Adipose tissue (tissue), 3 donors: ENCODE measurements around the gene ADARB2. TPM values are rescaled to one million over a fixed set of nuclear protein-coding genes. Genes with fewer than 3 reads are reported as not detected.

Experiments used
- H3K27ac ChIP-seq: one replicate; pipeline ENCODE4 v1.5.1; 2013; ENCODE audit warnings: low read depth, low read length
- WGBS, 3 donors: extraction: QIAGEN DNeasy Blood & Tissue Kit; methylation state at CpG; one replicate each; pipeline ENCODE4 v1.1.7; 2013; 5-methylcytosine and 5-hydroxymethylcytosine counted together
- polyA plus RNA-seq, 3 donors: library from polyadenylated mRNA; stranded (reverse); fragments of 200-250 nt; gene quantifications; one replicate each; pipeline ENCODE4 v1.2.3, GENCODE V29; 2013
- donor health status: healthy with polysubstance abuse.
- donor health status: Bipolar disorder and iron deficiency.
- donor health status: healthy.

ADARB2 gene
- polyA plus RNA-seq, 3 donors: 0.31 to 1.9 (median 0.56) TPM

DNA sequence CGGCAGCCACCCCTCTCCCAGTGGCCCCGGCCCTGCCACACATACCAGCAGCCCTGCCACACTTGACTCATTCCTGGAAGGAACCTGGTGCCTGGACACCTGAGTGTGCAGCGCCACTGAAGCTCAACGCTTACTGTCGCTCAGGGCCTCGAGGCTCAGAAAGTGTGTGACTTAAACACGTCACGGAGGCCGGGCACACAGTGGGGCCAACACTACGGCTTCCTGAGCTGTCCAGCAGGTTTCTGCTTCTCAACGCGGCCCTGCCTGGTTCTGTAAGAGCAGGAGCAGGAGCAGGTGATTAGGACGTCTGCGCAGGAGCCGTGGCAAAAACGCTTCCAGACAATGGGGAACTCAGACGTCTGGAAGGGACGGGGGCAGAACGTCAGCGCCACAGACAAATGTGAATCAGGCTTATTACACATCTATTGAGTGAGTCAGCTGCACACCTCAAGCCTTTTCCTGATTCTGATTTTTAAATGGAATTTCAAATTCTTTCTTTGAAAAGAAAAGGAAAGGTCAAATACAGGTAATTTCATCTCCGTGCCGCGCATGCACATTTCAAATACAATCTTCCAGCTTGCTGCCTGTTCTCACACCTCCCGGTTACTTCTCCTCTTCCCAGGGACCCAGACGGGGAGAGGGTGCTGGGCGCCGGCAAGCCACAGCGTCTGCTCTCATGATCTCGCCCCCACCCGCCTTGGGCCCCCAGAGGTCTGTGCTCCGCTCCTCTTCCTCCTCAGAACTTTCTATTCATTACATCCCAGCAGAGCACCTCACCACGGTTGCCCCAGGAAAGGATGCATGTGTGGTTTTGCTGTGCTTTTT lies 66.6 kb downstream of the ADARB2 start:
- H3K27ac ChIP-seq: no peak overlapping the region
- 65 to 77% (median 74%) methylated on average over 32 of the region's 32 CpGs for WGBS, 3 donors

DNA sequence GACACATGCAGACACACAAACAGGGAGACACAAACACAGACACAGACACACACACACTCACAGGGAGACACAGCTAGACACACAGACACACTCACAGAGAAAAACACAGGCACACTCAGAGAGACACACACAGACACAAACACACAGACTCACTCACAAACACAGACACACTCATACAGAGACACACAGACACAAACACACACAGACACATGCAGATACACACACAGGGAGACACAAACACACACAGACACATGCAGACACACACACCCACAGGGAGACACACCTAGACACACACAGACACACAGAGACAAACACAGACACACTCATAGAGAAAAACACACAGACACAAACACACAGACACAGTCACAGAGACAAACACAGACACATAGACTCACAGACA lies 67.9 kb downstream of the ADARB2 start:
- H3K27ac ChIP-seq: no peak overlapping the region

DNA sequence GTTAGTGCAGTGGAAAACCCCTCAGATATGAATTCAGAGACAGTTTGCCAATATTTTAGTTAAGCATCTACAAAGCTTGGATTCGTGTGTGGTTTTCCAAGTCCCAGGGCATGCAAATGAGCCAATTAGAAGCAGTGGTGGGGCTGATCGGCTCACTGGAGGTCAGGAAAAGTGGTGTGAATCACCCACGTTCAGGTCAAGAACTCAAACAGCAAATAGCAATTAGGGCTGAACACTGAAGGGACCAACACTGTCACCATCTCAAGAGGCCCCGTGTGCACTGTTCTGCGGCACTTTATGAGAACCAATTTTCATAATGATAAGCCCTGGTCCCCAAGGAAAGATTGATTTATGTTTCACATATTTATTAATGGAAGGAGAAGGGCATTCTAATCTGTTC lies 68.9 kb downstream of the ADARB2 start:
- no peak overlapping the region for H3K27ac ChIP-seq
- 51 to 62% (median 56%) methylated on average over 5 of the region's 5 CpGs for WGBS, 3 donors

DNA sequence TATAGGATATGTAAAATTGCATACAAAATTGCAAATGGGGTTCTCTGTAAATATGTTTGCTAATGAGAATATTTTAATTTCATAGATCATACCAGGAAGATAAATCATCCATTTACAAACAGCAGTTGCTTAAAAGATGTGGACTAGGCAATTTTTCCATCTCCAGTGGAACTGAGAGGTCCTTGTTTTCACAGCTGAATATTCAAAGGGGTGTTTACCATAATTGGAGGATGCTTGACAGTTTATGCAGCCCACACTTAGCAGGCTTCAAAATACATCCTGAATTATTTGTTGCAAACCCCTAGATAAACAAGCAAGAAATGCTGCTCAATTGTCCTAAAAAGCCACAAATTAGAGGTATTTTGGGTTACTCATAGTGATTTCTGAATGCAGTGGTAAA lies 69.9 kb downstream of the ADARB2 start:
- H3K27ac ChIP-seq: no peak overlapping the region

DNA sequence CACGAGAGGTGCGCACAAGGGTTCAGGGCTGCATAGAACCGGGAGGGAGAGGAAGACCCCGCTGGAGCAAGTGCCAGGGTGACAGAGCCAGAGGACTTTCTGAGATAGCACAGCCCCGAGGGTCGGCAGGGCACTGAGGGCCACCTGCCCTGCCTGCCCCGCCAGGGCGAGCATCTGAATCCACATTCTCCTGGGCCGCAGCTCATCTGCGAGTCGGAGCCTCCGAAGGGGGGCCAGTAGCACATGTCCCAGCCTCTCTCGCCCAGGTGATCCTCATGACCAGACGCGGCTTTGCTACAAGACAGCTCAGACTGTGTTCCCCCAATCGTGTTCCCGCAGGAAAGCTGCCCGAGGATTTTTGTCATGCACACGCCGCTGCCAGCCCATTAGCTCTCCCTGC lies 71.2 kb downstream of the ADARB2 start:
- no peak overlapping the region for H3K27ac ChIP-seq
- 82 to 96% (median 88%) methylated on average over 20 of the region's 20 CpGs for WGBS, 3 donors

DNA sequence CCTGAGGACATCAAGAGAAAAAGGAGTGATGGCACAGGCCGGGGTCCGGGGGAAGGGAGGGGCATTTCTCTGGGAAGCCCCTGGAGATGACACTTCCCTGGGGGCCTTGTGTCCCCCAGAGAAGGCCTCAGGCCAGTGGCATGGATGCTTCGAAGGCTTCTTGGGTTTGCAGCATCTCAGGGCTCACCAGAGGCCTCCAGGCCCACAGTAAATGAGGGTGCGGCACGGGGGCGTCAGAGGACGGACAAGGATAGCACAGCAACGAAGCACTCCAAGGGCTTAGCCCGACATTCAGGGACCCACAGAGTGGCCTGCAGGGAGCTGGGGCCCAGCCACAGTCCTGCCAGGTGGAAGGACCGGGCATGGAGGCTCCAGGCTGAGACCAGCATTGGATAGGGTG lies 71.6 kb downstream of the ADARB2 start:
- WGBS, 3 donors: 90 to 93% (median 91%) methylated on average over 10 of the region's 10 CpGs
- H3K27ac ChIP-seq: no peak overlapping the region

DNA sequence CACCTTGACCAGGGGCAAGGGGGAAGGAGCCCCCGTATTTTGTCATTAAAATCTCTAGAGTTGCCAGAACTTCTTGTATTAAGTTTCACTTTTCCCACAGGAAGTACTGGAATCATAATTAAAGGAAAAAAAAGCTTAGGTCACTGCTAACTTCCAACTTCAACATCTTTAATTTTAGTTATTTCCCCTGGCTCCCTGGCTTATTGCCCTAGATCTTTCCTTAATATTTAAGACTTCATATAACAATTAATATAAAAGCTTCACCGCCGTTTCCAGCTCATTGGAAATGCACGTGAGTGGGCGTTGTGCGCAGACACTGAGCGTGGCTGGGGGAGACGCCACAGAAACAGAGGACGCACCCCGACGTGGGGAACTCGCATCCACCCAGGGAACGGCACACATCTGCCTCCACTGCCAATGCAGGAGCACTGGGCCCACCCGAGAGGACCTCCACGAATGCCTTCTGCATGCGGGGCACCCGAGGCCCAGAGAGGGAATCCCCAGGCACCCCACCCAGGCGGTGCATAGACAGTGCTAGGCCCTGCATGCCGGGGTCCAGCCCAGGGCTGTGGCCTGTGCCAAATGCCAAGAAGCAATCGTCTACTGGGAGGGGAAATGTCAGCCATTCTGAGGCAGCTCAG lies 72.2 kb downstream of the ADARB2 start:
- 79 to 82% (median 82%) methylated on average over 20 of the region's 20 CpGs for WGBS, 3 donors
- no peak overlapping the region for H3K27ac ChIP-seq

DNA sequence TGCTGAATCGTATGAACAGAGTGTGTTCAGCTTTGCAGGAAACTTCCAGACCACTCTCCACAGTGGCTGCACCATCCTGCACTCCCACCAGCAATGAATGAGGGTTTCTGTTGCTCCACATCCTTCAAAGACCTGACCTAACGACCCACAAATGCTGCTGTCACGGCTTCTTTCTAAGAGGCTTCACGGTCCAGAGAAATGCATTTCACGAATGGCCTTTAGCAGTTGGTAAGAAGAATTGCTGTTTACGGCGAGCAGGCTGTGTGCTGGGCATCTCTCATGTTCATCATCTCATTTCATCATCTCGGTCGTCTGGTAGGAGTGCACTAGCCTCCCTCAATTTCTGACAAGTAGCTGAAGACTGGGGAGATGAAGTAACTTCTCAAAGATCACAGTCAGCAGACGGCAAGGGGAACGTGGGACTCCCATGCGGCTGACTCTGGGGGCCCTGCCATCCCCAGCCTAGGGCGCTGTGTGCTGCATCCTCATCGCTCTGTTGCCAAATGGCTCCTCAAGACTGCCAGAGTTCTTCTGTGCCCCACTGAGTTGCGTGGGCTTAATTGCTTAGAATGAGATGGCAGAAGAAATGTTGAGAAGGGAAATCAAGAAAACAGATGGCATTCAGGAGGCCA lies 72.9 kb downstream of the ADARB2 start:
- no peak overlapping the region for H3K27ac ChIP-seq
- 61 to 68% (median 68%) methylated on average over 15 of the region's 15 CpGs for WGBS, 3 donors

DNA sequence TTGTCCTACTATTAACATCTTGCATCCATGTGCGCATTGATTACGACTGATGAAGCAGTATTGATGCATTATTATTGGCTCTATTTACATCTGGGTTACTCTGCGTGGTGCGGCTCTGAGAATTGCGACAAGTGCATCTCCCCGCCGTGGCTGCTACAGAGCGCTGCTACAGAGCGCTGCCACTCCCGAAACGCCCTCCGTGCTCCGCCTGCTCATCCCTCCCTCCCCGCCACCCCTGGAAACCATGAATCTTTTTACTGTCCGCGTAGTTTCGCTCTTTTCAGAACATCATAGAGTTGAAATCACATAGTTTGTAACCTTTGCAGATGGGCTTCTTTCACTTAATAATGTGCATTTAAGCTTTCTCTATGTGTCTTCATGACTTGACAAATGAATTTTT lies 74.1 kb downstream of the ADARB2 start:
- WGBS, 3 donors: 90 to 97% (median 92%) methylated on average over 17 of the region's 17 CpGs
- H3K27ac ChIP-seq: no peak overlapping the region

DNA sequence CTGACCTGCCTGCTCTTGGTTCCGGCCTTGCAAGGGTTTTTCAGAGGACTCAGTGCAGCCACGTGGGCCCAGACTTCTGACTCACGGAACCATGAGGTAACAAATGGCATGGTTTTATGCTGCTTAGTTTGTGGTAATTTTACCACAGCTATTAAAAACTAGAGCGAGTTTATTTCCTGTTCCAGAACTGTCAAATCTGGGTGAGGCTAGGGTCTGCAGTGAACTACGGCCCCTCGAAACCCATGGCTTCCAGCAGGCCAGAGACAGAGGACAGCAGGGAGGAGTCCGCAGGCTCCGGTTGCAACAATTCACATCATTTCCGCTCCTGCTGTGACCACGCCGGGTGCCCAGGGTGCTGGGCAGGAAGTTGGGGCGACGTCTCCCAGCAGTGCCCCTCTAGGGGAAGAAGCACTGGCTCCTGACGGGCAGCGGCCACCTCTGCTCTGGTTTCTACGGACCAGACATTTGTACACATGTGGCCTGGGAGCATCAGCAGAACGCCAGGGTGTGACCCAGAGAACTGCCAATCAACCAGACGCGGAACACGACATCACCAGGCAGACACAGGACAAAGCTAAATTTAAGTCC lies 74.8 kb downstream of the ADARB2 start:
- WGBS, 3 donors: 78 to 87% (median 82%) methylated on average over 20 of the region's 20 CpGs
- H3K27ac ChIP-seq: no peak overlapping the region

DNA sequence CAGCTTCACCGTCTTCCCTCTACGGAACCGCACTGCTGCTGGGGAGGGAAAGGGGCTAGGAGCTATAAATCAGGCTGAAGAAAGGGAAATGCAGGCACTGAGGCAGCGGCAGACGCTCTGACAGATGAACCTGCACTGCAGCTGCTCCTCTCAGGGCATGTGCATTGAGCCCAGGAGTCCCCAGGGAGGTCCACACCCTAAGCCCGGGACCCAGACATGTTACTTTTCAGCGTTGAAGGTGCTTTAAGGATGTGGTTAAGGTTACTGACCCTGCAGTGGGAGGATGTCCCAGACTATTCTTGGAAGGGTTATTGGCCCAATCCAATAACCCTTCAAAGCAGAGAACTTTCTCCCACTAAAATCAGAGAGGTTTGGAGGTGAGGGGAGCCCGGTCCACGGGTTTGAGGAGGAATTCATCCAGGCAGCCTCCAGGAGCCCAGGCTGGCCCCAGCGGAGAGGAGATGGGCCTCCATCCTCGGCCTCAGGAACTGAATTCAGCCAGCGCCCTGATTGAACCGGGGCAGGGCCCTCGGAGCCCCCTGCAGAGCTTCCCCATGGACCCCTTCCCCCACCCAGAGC lies 75.4 kb downstream of the ADARB2 start:
- WGBS, 3 donors: 63 to 67% (median 66%) methylated on average over 14 of the region's 14 CpGs
- H3K27ac ChIP-seq: no peak overlapping the region

DNA sequence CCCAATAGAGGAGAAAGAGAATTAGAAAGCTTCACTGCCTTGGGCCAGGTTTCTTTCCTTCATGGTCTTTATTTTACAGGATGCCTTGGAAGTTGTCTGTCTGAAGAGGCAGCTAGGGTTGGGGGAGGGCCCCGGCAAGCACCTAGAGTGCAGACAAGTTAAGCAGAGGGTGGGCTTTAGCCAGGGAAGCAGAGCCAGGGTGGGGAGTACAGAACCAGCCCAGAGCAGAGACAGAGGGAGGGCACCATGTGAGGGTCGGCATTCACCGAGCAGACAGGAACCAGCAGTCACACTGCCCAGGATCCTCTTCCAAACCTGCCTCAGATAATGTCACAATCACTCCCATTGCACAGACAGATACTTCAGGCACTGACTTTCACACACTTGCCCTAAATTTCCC lies 75.9 kb downstream of the ADARB2 start:
- WGBS, 3 donors: 90 to 95% (median 92%) methylated on average over 3 of the region's 3 CpGs
- H3K27ac ChIP-seq: no peak overlapping the region

DNA sequence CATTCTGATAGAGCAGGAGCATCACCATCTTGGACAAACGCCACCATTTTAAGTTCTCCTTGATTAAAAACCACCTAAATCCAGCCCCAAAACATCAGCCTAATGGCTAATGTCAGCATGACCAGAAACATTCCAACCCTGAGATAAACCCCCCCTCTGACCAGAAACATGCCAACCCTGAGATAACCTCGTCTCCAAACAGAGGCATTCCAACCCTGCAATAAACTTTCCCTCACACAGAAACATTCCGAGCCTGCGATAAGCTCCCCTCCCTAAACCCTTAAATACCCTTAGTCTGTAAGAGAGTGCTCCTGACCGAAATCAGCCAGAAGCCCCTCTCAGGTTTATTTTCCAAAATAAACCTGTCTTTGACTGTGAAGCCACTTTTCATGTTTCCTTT lies 76.5 kb downstream of the ADARB2 start:
- WGBS, 3 donors: 29 to 54% (median 49%) methylated on average over 5 of the region's 5 CpGs
- no peak overlapping the region for H3K27ac ChIP-seq

DNA sequence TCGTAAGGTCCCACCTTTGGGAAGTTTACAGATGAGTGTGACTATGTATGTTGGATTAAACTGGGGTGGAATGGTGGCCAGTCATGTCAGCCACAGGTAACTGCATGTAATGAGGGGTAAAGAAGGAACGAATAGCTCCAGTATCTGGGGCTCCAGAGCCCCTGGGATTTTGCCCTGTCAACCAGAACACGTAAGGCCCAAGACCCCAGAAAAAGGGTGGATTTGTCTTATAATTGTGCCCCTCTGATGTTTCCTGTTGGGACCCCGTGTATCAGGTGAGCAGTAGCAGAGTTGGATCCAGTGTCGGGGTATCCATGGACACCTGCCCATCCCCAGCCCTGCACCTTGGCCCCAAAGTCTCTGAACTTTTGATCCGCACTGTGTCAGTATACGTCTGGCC lies 76.9 kb downstream of the ADARB2 start:
- H3K27ac ChIP-seq: no peak overlapping the region
- WGBS, 3 donors: 81 to 84% (median 84%) methylated on average over 7 of the region's 7 CpGs

DNA sequence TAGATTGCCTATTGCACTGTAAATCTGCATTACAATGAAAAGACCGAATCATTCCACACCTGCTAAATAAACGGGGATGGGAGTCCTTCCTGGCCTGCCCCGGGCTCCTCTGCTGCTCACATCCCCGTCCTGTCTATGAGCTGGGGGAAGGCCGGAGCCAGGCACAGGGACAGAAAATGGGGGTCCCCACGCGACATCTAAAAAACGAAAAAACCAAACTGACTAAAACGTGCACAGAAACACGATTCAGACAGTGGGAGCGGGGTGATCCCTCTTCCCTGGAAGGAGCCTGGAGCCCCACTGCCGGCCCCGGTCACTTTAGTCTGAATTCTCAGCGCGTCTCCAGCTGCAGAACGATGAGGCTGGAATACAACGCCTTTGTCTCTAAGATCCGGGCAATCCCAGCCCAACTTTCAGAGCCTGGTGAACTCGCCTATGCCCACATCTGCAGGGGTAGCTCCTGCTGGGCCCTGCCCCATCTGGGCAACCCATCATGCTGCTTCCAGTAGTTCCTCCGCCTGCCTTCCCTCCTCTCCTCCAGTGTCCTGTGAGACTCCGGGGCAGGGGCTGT lies 78.0 kb downstream of the ADARB2 start:
- WGBS, 3 donors: 83 to 85% (median 83%) methylated on average over 21 of the region's 21 CpGs

DNA sequence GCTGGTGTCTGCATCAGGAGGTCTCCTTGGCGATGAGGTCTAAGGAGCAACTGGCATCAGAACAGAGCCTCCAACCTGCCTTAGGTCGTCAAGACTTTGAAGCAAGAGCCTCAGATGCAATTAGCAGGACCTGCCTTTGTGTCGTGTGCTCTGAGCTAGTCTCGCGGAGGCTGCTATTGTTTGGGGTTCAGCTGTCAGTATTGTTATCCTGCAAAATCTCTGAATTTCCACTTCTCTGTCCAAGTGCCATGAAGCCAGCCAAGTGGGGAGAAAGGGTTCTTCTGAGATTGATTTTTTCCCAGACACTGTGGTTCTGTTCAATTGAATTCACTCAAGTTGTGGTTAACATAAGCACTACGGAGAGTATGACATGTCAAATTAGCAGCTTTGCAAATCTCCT lies 78.7 kb downstream of the ADARB2 start:
- 59 to 66% (median 61%) methylated on average over 6 of the region's 6 CpGs for WGBS, 3 donors
- H3K27ac ChIP-seq: no peak overlapping the region

More for the DNA sequence above, 78.0 kb downstream of the ADARB2 start:
- no peak overlapping the region for H3K27ac ChIP-seq

DNA sequence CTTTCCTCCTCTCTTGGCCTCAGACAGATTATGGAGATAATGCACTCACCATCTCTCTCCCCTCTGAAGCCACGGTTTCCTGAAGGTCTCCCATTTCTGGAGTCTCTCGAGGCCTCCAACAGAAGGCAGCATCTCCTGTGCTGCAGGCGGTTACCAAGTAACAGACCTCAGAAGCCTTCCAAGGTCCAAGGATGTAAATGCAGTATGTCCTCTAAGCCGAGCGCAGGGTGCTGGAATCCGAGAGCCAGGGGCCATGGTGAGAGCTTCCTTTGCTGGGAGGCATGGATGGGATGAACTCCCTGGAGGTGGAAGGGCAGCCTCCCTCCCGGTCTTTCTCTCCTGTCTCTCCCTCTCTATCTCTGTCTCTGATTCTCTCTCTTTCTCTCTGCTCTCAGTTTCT lies 79.8 kb downstream of the ADARB2 start:
- no peak overlapping the region for H3K27ac ChIP-seq
- WGBS, 3 donors: 43 to 53% (median 45%) methylated on average over 7 of the region's 7 CpGs

DNA sequence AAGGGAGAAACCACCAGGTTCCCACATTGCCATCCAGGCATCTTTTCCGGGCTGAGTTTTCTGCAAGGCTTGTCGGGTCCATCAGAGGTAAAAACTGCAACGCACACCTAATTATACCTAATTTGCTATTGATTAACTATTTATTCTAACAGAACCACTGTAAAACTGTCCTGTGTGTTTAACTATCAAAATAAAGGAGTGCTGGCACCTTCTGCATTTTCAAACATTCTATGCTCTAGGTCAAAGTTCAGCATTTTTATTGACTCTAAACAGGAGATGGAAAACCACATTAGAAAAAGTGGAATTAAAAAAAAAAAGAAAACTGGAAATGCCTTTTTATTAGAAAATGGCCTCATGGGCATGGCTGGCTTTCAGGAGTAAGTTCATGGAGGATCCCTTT lies 82.0 kb downstream of the ADARB2 start:
- H3K27ac ChIP-seq: no peak overlapping the region
- 32 to 87% (median 61%) methylated on average over 3 of the region's 3 CpGs for WGBS, 3 donors
